RWPE2 (cell line): ENCODE measurements around the gene EYA2.

Source experiments
- ATAC-seq: fragments of 200-7000 bp; cut with Tn5 transposase; 3 replicates; pipeline ENCODE4 v1.9.1; 2021; ENCODE audit warnings: low read depth
- DNase-seq: peaks from one replicate; pipeline ENCODE4 v3.0.0-alpha.2; 2020; ENCODE audit warnings: low spot score
- H3K27ac ChIP-seq: fragments of 450-650 bp; 2 replicates; pipeline ENCODE4 v1.5.1; 2017; ENCODE audit warnings: mild to moderate bottlenecking; ENCODE audit not compliant: poor library complexity, severe bottlenecking
- H3K27me3 ChIP-seq: fragments of 250-450 bp; sonication (Bioruptor Pico); 2 replicates; pipeline ENCODE4 v1.5.1; 2021; ENCODE audit warnings: mild to moderate bottlenecking, moderate library complexity; ENCODE audit not compliant: insufficient read depth, poor library complexity, severe bottlenecking
- H3K36me3 ChIP-seq: fragments of 250-450 bp; sonication (Bioruptor Pico); 2 replicates; pipeline ENCODE4 v1.5.1; 2020; ENCODE audit warnings: low read depth, mild to moderate bottlenecking, moderate library complexity
- H3K4me1 ChIP-seq: fragments of 250-450 bp; sonication (Bioruptor Pico); 2 replicates; pipeline ENCODE4 v1.5.1; 2021; ENCODE audit warnings: mild to moderate bottlenecking, moderate library complexity; ENCODE audit not compliant: insufficient read depth, poor library complexity, severe bottlenecking
- H3K4me3 ChIP-seq: fragments of 250-450 bp; sonication (Bioruptor Pico); 2 replicates; pipeline ENCODE4 v1.5.1; 2021; ENCODE audit warnings: mild to moderate bottlenecking, moderate library complexity; ENCODE audit not compliant: severe bottlenecking
- H3K9me3 ChIP-seq: fragments of 250-450 bp; sonication (Bioruptor Pico); 2 replicates; pipeline ENCODE4 v1.5.1; 2021; ENCODE audit warnings: mild to moderate bottlenecking, moderate library complexity; ENCODE audit not compliant: severe bottlenecking
- CTCF ChIP-seq: fragments of 450-650 bp; IDR thresholded peaks from one replicate; pipeline ENCODE4 v1.5.1; 2017; ENCODE audit warnings: mild to moderate bottlenecking, moderate library complexity; ENCODE audit not compliant: poor library complexity, severe bottlenecking

The EYA2 gene

GRCh38 chr20:47007826-47008655, 113.4 kb downstream of the EYA2 start:
- no peaks in the 10 kb centered on the region for H3K9me3 ChIP-seq
- H3K4me1 ChIP-seq: no peaks in the 10 kb centered on the region
- no peak for TF ChIP-seq CTCF
- no peaks in the 10 kb centered on the region for H3K36me3 ChIP-seq
- DNase-seq: no peak
- no peak overlapping the region for H3K4me3 ChIP-seq
- H3K27ac ChIP-seq: no peak overlapping the region
- no peaks in the 10 kb centered on the region for H3K27me3 ChIP-seq
- no peak for ATAC-seq

DNA sequence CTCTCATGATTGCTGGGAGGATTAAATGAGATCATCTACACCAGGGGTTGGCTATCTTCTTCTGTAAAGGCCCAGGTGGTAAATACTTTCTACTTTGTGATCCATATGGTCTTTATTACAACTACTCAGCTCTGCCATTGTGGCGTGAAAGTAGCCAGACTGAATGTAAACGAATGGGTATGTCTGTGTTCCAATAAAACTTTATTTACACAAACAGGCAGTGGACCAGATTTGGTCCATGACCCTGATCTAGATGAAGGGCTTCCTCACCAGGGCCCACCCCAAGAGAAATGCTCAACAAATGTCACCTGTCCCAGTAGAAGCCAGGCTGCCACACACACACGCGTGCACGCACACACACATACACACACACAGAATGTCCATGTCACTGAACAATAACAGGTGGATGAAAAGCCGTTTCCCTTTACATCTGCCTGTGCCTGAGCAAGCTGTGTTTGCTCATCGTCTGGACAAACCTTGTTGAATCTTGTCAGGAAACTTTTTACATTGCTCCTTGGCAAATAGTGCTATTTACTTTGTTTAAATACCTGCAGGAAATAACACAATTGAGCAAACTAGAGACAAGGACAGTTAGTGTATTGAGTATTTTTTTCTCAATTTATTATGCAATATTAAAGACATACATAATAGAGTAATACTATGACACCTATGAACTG, 114.3 kb downstream of the EYA2 start:
- H3K36me3 ChIP-seq: no peaks in the 10 kb centered on the region
- ATAC-seq (peak; percentile 65), DNase-seq (no peak)
- no peaks in the 10 kb centered on the region for H3K9me3 ChIP-seq
- H3K27ac ChIP-seq: no peak overlapping the region
- H3K4me1 ChIP-seq: no peaks in the 10 kb centered on the region
- no peaks in the 10 kb centered on the region for H3K27me3 ChIP-seq
- H3K4me3 ChIP-seq: no peak overlapping the region
- no peak for TF ChIP-seq CTCF

DNA sequence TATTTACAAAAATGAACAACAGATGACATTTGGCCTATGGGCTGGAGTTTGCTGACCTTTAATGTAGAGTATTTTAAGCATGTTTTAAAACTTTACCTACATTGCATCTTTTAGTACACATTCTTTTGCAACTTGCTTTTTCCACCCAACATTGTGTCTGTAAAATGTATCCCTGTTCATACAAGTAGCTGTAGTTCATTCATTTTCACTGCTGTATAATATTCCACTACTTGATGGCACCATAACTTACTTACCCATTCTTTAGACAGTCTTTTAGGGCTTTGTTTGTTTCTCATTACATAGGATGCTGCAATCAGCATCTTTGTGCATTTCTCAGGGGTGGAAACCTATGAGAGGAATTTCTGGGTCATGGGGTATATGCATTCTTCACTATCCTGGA, 115.1 kb downstream of the EYA2 start:
- DNase-seq: no peak
- H3K4me1 ChIP-seq: no peaks in the 10 kb centered on the region

GRCh38 chr20:47011984-47012383, 117.3 kb downstream of the EYA2 start:
- Histone ChIP-seq H3K9me3 (no peaks in the 10 kb centered on the region), H3K36me3 (no peaks in the 10 kb centered on the region), H3K27me3 (no peaks in the 10 kb centered on the region), H3K27ac (no peak overlapping the region), H3K4me3 (no peak overlapping the region), H3K4me1 (no peaks in the 10 kb centered on the region)
- ATAC-seq: no peak
- DNase-seq: no peak
- no peak for TF ChIP-seq CTCF

More for the DNA sequence above, 115.1 kb downstream of the EYA2 start:
- Histone ChIP-seq H3K27ac (no peak overlapping the region), H3K27me3 (no peaks in the 10 kb centered on the region), H3K9me3 (no peaks in the 10 kb centered on the region), H3K36me3 (no peaks in the 10 kb centered on the region), H3K4me3 (no peak overlapping the region)
- no peak for TF ChIP-seq CTCF
- no peak for ATAC-seq

DNA sequence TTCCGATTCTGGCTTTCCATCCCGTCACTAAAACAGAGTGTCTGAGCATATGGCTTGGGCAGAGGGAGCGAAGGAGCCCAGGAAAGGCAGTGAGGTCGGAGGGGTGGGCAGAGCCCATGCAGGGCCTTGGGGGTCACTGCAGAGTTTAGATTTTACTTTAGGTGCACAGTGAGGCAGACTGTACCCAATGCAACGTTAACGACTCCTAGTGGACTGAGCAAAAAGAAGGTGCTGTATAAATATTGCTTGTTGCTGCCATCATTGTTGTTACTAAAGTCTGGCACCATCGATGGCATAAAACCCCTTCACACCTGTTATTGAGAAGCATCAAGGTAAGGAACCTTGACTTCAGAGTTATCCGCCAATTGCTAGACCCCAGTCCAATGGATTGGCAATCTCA, 119.0 kb downstream of the EYA2 start:
- Histone ChIP-seq H3K9me3 (no peaks in the 10 kb centered on the region), H3K36me3 (no peaks in the 10 kb centered on the region), H3K27me3 (no peaks in the 10 kb centered on the region), H3K4me1 (no peaks in the 10 kb centered on the region), H3K27ac (no peak overlapping the region), H3K4me3 (no peak overlapping the region)
- DNase-seq (no peak), ATAC-seq (no peak)
- no peak for TF ChIP-seq CTCF
